Activated CD4-positive, alpha-beta T cell treated with anti-CD3 and anti-CD28 coated beads for 36 hours (primary cell): ENCODE measurements around the gene HDGF. TPM values are rescaled to one million over a fixed set of nuclear protein-coding genes. Genes with fewer than 3 reads are reported as not detected.

Experiments
- total RNA-seq, 2 experiments: library from RNA; stranded (reverse); gene quantifications; one replicate each; pipeline ENCODE4 v1.2.3, GENCODE V29; 2021

Gene HDGF
- total RNA-seq, 2 experiments from 2014 or later: 312 to 358 TPM

Other genes starting within 250 kb of the HDGF start
- 10 to 100 TPM; 14.9 to 16.0 TPM for gene IQGAP3, start 179.1 kb downstream of the HDGF start, total RNA-seq
- gene TTC24, start 172.0 kb downstream of the HDGF start, total RNA-seq: 1 to 10 TPM; 7.3 to 9.1 TPM
- 10 to 100 TPM; 79.9 to 82.0 TPM for gene NAXE, start 159.9 kb downstream of the HDGF start, total RNA-seq
- 10 to 100 TPM; 38.5 to 48.7 TPM for gene GPATCH4, start 150.2 kb downstream of the HDGF start, total RNA-seq
- under 1 TPM in 1 of 2 experiments, not detected in 1; 0.34 TPM for gene HAPLN2, start 132.3 kb downstream of the HDGF start, total RNA-seq
- not detected for gene BCAN, start 109.6 kb downstream of the HDGF start, total RNA-seq
- gene NES, start 74.3 kb downstream of the HDGF start, total RNA-seq: under 1 TPM in 1 of 2 experiments, not detected in 1; 0.02 TPM
- gene CRABP2, start 46.1 kb downstream of the HDGF start, total RNA-seq: under 1 TPM; 0.88 to 0.98 TPM
- gene METTL25B, start 23.2 kb downstream of the HDGF start, total RNA-seq: 10 to 100 TPM; 31.0 to 40.5 TPM
- gene ISG20L2, start 22.9 kb downstream of the HDGF start, total RNA-seq: 10 to 100 TPM; 48.4 to 65.2 TPM
- 10 to 100 TPM; 81.9 to 89.7 TPM for gene MRPL24, start 10.6 kb downstream of the HDGF start, total RNA-seq
- 100 to 1,000 TPM in 1 of 2 experiments, 10 to 100 TPM in 1; 80.4 to 110 TPM for gene PRCC, start 15.9 kb upstream of the HDGF start, total RNA-seq
- gene SH2D2A, start 65.2 kb upstream of the HDGF start, total RNA-seq: 100 to 1,000 TPM; 189 to 211 TPM
- under 1 TPM; 0.14 to 0.18 TPM for gene INSRR, start 107.4 kb upstream of the HDGF start, total RNA-seq
- gene NTRK1, start 109.2 kb upstream of the HDGF start, total RNA-seq: 1 to 10 TPM; 4.4 to 6.1 TPM
- gene PEAR1, start 142.0 kb upstream of the HDGF start, total RNA-seq: not detected
- not detected for gene LRRC71, start 169.0 kb upstream of the HDGF start, total RNA-seq